NK-92 (cell line): ENCODE measurements around the gene PARVB.
"Not testable (repeated sequence)": the region's sequence is repeated elsewhere in the genome, so short reads cannot be mapped to it uniquely, and the experiment has no call there.

ENCODE experiments used
- DNase-seq: peaks from one replicate; lab custom pipeline; 2025; ENCODE audit not compliant: unreplicated experiment; lab: John Stamatoyannopoulos, UW

Gene PARVB

DNA sequence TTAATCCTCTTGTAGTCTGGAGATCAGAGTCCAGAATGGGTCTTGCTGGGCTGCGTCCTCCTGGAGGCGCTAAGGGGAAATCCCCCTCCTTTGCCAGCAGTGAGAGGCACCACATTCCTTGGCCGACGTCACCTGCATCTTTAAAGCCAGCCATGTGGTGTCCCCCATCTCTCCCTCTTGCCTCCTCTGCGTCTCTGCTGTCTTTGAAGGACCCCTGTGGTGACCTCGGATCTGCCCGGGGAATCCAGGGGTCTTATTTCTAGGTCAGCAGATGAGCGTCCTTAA, 27.2 kb upstream of the PARVB start:
- DNase-seq, result no peak

DNA sequence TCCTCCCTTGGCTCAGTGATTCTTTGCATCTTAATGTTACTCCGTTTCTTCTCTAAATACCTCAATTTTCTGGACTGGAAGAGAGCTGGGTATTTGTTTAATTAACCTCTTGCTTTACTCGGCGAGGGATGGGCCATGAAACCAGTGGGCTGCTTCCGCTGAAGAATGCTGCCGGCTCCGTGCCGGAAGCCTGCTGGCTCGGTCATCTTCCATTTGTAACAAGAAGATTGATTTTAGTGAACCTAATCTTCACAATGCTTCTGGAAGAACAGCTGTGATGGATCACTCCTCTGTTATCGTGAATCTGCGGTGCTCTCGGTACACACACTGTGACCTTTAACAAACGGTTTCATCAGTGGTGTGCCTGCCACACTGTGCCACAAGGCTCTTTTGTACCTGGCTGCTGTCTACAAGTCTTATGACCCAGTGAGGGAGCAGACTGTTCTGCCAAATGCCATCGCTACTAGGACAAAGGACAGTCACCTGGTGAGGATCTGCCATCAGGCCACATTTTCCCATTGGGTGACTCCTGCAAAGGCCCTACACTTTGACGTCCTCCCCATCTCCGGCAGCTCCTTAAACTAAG, 25.3 kb upstream of the PARVB start:
- DNase-seq, result no peak

- DNase-seq, result no peak
Observed at GRCh38 chr22:43999378-43999777, 24.7 kb upstream of the PARVB start.

DNA sequence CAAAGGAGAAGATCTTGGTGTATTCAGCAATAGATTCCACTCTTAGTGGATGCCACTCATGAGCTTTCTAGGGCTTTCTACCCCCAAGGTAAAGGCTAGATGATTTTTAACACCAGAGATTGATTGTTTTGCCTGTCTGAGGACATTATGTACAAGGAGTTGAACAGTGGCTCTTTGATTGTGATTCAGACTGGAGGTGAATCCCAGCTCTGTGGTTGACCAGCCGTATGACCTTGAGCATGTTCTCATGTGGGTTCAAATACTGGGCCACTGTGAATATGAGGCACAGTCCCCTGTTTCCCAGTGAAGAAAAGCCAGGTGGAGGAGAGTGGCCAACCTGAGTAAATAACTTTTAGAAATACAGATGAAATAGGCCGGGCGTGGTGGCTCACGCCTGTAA, 24.0 kb upstream of the PARVB start:
- no peak for DNase-seq

GRCh38 chr22:44001521-44001920, 22.6 kb upstream of the PARVB start:
- no peak for DNase-seq

- no peak for DNase-seq
Observed at GRCh38 chr22:44002324-44002723, 21.8 kb upstream of the PARVB start.

- DNase-seq, result no peak
Observed at GRCh38 chr22:44002997-44003396, 21.1 kb upstream of the PARVB start.

DNA sequence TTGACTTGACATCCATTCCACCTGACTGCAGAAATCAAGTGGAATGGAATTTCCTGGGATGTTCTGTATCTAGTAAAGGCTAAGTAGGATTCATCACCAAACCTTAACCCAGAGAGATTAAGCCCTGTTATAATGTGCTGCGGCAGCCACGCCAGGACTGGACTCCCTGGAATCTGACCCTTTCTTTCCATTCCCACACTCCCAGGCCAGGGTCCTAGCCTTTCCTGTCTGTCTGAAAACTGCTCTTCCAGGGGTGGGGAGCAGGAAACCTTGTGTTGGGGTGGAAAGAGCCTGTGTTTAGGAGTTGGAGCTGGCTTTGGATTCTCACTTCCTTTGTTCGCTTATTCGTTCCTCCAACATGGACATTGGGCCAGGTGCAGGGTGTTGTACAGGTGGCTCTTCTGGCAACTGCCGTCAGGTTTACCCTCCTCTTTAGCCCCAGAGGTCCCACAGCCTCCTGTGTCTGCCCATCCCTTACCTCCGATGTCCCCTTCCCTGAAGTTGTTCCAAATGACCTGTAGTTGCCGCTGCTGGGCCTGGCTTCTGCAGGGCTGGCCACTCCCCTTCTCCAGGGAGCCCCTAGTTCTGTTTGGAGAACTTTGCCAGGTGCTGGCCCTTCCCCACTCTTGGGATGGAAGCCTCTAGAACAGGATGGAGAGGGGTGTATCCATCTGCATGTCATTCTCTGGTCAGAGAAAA, 20.5 kb upstream of the PARVB start:
- no peak for DNase-seq

GRCh38 chr22:44004104-44004460, 20.0 kb upstream of the PARVB start:
- no peak for DNase-seq

DNA sequence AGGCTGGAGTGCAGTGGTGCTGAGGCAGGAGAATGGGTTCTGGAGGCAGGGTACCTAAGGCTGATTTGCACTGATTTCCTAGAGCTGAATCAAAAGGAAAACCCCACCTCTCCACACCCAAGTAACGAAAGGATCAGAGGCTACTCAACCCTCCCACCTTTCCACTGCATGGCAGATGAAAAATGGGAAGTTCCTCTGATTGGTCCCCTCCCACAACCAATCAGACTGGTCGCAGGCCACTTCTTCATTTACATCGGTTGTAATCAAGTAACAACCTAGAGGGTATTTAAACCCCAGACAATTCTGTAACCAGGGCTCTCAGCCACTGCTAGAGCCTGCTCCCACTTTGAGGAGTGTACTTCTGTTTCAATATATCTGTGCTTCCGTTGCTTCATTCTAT, 18.6 kb upstream of the PARVB start:
- no peak for DNase-seq

GRCh38 chr22:44012162-44012561, 11.9 kb upstream of the PARVB start:
- DNase-seq, result no peak

DNA sequence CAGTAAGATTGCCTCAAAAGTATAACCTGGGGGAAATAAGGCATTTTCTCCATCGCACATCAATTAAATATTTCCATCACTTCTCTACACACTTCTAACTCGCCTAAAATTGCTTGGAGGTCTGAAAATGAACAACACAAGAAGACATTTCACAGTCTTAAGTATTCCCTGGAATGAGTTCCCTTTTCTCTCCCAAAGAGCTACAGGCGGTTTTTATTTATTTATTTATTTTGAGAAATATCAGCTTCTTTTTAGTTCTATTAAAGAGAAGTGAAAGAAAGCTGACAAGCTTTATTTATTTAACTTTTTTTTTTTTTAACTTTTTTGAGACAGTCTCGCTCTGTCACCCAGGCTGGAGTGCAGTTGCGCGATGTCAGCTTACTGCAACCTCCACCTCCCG, 11.5 kb upstream of the PARVB start:
- no peak for DNase-seq

GRCh38 chr22:44014241-44014640, 9.9 kb upstream of the PARVB start:
- no peak for DNase-seq

DNA sequence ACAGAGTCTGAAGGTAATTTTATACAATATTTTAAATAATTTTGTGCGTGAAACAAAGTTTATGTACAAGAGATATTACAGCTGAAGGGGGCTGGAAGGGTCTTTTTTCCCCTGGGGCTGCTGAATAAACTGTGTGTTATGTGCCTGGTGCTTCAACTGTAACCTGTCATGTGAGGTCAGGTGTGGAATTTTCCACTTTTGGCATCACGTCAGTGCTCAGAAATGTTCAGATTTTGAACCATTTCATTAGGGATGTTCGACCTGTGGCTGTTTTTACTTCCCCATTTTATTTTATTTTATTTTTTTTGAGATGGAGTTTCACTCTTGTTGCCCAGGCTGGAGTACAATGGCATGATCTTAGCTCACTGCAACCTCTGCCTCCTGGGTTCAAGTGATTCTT, 7.5 kb upstream of the PARVB start:
- not testable (repeated sequence) for DNase-seq

DNA sequence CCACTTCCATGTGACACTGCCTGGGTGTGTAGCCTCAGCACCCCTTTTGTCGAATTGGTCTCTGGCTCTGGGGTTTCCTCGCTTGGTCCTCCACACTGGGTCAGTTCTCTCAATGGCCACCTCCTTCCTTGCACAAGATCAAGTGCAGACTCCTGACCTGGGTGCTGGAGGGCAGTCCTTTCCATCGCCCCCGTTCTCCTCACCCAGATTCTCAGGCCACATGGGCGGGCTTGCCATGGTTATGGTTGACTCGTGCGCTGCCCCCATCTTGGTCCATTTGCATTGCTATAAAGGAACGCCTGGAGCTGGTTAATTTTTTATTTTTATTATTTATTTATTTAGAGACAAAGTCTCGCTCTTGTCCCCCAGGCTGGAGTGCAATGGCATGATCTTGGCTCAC, 5.5 kb upstream of the PARVB start:
- DNase-seq, result no peak

GRCh38 chr22:44019416-44019815, 4.7 kb upstream of the PARVB start:
- DNase-seq, result no peak

- no peak for DNase-seq
Observed at GRCh38 chr22:44019846-44020245, 4.3 kb upstream of the PARVB start.

DNA sequence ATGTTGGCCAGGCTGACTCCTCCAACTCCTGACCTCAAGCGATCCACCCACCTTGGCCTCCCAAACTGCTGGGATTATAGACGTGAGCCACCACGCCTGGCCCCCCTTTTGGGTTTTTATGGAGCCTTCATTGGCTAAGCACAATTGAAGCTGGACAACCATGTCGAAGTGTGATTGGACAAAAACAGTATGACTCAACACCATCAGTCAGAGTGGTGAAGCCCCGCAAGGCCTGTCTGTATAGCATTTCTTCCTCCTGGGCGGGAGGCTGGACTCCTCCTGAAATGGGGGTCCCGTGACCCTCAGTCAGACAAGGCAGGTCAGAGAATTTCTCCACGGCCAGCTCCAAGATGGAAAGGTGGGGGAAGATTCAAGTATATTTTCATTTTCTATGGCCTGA, 3.1 kb upstream of the PARVB start:
- no peak for DNase-seq

DNA sequence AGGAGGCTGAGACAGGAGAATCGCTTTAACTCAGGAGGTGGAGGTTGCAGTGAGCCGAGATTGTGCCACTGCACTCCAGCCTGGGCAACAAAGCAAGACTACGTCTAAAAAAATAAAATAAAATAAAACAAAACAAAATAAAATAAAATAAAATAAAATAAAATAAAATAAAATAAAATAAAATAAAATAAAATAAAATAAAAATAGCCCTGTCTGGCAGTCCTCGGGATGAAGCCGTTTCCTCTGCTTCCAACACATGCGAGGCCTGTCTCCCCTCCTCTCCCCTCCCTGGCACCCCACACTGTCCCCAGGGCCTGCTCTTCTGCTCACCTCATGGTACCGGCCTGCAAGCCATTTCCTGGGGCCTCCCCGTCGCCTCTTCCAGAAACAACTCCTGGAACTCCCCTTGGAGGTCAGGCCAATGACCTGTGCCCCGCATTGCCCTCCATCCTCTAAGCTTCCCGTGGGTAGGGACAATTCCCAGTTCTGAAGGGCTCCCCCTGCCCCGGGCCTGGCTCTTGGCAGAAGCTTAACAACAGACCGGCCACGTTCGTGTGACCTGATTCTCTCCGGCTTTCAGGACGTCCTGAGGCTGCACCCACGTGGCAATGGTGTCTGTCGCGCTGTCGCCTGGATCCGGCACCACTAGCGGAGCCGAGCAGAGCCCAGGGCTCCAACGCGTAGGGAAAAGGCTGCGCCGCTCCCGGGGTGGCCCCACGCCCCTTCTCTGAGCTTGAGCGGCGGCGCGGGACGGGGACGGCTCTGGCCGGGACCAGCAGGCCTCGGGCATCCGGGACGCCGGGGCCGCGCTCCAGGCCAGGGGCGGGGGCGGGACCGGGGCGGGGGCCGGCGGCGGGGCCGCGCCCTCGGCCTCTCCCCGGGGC, 456 bp upstream of the PARVB start:
- DNase-seq, result no peak

DNA sequence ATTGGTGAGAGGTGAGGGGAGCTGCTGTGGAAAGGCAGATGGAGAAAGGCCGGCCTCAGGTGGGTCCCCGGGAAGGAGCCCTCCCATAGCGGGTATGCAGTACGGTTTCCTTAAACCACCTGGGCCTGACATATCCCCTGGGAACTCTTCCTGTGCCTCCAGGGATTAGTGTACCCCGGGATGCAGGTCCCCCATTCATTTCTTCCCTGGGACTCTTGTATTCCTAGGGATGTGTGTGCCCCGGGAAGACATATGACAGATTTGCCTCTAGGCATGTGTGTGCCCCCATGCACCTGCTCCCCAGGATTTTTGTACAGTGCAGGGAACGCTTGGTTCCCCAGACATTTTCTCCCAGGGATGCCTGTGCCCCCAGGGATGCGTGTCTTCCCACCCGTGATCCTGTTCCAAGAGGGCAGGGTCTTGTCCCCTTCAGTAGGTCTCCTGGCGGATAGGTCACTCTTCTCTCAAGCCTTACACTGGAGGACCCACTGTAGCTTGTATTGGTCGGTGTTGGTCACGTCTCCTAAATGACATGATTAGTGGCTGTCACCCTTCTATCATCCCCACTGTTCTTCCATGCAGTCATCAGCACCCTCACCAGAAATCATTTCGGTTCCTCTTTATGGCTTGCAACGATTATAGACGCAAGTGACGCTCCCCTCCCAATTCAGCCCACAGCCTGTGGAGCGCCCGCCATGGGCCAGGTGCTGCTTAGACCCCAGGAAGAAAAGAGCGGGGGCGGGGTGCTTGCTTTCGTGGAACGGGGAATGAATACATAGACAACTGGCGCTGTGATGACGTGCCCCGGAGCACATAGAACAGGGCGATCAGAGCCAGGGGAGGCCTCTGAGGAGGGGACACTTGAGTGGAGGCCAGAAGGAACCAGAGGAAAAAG, 1.3 kb downstream of the PARVB start:
- DNase-seq, result no peak

GRCh38 chr22:44026066-44026629, 2.0 kb downstream of the PARVB start:
- DNase-seq, result no peak
